DMS 273 (cell line): ENCODE measurements around the gene ZNF837.

Experiments used
- DNase-seq: peaks from one replicate; lab custom pipeline; 2025; ENCODE audit not compliant: unreplicated experiment; lab: John Stamatoyannopoulos, UW

Gene ZNF837

DNA sequence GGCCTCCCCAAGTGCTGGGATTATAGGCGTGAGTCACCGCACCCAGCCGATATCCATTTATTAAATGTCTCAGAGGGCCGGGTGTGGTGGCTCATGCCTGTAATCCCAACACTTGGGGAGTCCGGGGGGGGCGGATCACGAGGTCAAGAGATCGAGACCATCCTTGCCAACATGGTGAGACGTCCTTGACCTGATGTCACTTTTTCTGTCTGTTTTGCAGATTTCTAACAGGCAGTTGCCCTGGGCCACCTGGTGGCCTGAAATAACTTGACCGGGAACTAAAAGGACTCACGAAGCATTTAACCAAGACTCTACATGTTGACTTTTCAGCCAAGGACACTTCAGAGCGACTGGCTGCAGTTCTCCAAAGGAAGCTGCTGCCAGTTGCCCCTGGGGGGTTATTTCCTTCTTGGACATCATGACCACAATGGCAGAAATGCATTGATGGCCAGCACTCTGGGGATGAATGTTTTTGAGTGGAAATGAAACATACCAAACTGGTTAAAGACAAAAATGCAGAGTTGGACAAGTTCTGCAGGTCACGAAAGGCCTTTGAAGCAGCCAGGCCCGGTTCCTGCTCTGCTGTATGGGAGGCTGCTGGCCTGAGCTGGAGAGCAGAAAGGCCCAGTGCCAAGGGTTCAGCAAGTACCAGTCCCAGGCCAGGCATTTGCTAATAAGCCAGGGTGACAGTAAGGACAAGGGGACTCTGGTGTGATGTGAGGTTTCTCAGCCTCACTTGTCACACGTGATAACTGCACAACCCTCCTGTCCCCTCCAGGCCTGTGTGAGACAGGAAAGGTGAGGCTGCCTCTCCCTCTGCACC is 8.3 kb downstream of the ZNF837 start:
- no peak for DNase-seq

DNA sequence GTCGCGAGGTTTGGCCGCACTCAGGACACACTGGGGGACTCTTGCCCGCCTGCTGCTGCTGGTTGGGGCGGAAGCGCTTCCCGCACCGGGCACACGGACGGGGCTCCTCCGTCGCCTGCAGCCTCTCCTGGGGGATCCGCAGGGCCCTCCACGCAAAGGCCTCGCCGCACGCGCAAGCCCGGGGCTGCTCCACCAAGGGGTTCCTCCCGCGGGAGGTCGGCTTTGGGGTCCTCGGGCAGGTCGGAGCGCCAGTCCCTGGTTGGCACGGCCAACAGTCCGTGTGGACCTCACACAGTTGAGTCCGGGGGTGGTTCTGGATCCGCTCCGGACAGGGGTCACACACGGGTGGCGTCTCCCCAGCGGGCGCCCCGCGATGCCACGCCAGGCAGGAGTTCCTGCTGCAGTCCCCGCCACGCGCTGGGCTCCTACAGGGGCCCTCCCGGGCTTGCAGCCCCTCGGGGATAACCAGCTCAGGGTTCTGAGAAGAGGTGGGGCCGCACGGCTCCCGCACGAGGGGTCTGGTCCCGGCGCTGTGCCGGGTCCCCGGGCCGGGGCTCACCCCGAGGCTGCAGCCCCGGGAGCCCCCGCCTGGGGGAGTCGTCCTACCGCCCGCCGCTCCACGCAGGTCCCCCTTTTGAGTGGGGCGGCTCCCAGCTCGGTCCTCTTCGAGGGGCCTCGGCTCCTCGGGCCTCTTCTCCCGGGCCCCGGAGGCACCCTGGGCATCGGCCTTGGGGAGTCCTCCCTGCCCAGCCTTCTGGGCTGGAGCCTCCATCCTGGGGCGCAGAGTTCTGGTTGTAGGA is 12.1 kb downstream of the ZNF837 start:
- DNase-seq, result no peak

DNA sequence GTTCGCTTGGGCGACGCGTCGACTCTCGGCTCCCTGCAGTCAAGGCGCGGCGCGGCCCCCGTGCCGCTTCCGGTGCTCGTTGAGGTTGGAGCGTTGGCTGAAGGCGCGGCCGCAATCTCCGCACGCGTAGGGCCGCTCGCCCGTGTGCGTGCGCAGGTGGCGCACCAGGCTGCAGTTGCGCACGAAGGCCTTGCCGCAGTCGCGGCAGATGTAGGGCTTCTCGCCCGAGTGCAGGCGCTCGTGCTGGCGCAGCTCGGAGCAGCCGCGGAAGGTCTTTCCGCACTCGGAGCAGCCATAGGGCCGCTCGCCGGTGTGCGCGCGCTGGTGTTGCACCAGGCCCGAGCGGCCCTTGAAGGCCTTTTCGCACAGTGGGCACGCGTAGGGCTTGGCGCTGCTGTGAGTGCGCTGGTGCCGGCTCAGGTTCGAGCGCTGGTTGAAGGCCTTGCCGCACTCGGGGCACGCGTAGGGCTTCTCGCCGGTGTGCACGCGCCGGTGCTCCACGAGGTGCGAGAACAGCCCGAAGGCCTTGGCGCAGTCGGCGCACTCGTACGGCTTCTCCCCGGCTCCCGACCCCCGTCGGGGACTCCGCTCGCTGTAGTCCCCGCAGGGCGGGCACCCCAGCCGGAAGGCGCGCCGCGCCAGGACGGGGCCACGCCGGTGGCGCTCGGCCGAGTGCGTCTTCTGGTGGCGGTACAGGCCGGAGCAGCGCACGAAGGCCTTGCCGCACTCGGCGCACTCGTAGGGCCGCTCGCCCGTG is 13.0 kb downstream of the ZNF837 start:
- DNase-seq, result no peak

DNA sequence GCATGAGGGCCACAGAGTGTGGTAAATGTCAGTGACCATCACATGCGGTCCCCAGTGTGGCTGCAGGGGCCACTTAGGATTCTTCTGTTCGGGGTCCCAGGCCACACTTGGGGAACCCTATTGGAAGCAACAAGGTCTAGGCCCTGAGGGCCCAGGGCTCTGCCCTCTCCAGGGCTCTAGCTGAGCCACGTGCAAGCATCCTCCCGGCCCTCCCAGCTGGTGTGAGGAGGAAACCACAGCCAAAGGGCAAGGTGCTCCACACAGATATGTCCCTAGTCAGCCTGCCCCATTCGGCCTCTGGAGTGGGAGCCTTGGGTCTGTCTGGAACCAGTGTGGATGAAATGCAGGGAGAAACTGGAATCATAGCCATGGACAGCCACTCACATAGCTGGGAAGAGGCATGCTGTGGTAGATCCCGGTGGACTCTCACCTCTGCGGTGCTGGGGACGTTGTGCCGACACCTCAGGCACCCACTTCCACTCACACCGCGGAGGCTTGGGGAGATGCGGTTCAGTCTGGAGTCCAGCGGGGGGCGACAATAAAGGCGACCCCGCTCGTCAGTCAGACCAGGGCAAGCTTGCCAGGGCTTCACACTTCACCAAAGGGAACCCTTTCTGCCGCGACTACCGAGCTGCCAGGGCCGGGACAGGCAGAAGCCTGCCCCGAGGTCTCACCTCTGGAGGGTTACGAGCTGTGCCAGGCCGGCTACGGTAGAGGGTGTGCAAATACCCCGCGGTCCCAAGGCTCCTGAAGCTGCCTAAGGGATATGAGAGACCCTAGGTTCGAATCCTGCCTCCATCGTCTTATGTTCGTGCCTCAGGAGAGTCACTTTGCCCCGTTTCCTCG is 14.0 kb downstream of the ZNF837 start:
- no peak for DNase-seq

DNA sequence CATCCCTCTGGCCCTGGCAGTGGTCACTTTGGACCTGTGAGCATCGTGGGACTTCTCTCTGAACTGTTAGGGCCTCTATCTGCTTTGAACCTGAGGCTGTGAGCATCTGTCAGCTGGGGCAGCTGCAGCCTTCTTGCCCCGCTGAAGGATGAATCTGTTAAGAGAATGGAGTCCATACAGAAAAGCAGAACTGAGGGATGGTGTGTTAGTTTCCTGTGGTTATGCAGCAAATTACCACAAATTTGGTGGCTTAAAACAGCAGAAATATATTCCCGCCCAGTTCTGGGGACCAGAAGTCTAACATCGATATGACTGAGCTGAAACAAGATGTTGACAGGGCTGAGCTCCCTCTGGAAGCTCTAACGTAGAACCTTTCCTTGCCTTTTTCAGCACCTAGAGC is 16.7 kb downstream of the ZNF837 start:
- DNase-seq, result no peak

DNA sequence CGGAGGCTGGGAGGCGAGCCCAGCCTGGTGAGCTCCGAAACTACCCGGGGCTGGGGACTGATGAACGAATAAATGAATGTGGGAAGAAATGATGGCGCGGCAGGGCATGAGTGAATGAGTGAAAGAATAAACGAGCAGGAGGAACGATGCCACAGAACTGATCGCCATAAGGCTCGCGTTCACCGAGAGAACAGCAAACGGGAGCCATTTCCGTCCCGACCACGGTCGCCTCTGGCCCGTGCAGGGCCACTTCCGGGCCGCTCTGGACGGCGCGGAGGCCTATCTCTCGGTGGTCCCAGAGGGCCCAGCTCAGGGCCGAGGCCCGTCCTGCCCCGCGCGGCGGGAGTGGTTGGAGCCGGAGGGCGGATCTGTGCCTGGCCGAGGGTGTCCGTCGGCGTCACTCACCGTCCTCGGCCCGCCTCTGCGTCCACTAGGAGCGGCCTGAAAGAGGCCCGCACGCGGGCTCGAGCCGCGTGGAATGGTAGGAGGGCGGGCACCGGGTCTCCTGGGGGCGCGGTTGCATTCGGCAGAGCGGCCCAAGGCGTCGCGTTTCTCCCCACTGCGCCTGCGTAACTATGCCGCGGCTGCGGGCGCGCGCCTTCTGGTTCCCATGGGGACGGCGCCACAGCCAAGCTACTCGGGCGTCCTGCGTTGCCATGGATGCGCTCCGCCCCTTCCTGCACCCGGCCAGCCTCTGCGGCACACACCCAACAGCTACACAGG is 18.4 kb downstream of the ZNF837 start, which contains the start of gene ZNF497:
Gene ZNF497, minus strand, starts transcription at position 480 of the 723 bp plus-strand sequence. CDS start 5,116 bp downstream, outside the sequence.
- DNase-seq, result peak; percentile 98

DNA sequence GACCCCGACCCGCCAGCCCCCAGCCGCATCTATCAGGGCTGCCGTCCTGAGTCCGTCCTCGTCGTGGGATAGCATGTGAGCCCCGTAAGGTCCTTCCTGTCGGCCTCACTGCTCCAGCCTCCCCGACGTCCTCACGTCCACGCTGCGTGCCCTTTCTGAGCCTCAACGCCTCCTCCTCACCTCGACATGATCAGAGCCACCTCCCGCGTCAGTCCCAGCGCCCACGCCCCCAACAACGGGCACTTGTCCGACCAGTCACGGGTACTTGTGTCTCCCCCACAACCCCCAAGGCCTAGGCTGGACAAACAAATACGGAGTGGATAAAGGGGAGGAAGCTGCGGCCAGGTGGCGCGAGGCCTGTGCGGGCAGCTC is 18.9 kb downstream of the ZNF837 start:
- peak; percentile 83 for DNase-seq

DNA sequence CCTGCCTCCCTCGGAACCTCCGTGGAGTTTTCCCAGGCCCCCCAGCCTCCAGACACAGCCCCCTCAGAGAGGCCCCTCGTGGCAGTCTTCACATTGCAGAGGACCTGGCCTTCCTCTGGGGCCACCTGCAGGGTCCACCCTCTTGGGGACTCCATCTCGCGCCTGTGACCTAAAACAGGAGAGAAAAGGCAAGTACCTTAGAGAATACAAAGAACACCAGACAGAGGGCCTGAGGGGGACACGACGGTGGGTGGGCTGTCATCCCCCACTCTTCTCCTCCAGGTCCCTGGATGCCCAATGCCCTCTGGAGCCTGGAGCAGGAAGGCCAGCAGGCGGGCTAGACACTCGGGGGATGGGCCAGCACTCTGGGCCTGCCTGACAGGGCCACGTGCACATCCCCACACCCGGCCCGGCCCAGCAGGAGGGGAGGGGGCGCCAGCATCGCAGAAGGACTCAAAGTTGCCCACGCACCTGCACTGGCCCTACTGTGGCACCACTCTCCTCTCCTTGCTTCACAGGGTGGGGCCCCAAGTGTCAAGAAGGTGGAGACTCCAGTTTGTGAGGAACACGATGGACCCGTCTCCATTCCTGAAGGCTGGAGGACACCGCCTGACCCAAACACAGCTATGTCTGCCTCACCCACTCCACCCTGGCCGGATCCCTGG is 23.2 kb downstream of the ZNF837 start:
- DNase-seq, result no peak

DNA sequence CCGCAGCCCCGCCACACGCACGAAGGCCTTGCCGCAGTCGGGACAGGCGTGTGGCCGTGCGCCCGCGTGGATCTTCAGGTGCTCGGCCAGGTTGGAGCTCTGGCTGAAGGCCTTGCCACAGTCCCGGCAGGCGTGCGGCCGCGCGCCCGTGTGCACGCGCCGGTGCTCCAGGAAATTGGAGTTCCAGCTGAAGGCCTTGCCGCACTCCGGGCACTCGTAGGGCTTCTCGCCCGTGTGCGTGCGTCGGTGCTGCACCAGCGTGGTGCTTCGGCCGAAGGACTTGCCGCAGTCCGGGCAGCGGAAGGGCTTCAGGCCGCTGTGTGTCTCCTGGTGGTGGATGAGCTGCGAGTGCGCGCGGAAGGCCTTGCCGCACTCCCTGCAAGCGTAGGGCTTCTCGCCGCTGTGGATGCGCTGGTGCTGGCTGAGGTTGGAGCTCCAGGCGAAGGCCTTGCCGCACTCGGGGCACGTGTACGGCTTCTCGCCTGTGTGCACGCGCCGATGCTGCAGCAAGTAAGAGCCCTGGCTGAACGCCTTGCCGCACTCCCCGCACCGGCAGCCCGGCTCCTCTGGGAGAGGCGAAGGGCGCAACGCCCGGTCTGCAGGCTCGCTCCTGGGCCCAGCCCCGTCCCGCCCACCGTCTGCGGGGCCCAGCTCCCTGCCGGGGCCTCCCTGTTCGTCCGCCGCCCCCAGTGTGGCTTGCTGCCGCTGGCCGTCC is 23.9 kb downstream of the ZNF837 start:
- DNase-seq, result no peak

DNA sequence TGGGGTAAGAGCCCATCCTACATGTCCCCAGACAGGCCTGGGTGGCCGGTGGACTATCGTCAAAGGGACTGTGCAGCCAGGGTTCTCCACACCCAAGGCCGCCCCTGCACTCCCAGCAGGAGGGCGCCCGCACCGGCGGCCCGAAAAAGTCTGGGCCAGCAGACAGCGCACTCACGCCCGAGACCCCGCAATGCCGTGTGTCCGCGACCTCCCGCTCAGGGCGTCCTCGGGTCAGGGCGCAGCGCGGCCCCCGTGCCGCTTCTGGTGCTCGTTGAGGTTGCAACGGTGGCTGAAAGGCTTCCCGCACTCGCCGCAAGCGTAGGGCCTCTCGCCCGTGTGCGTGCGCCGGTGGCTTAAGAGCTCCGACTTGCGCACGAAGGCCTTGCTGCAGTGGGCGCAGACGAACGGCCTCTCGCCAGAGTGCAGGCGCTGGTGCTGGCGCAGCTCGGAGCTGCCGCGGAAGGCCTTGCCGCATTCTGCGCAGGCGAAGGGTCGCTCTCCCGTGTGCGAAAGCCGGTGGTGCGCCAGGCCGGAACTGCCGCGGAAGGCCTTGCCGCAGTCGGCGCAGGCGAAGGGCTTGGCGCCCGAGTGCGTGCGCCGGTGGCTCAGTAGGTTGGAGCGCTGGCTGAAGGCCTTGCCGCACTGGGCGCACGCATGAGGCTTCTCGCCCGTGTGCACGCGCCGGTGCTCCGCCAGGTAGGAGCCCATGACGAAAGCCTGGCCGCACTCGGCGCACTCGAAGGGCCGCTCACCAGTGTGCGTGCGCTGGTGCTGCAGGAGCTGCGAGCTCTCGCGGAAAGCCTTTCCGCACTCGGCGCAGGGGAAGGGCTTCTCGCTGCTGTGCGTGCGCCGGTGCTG is 24.7 kb downstream of the ZNF837 start:
- no peak for DNase-seq

DNA sequence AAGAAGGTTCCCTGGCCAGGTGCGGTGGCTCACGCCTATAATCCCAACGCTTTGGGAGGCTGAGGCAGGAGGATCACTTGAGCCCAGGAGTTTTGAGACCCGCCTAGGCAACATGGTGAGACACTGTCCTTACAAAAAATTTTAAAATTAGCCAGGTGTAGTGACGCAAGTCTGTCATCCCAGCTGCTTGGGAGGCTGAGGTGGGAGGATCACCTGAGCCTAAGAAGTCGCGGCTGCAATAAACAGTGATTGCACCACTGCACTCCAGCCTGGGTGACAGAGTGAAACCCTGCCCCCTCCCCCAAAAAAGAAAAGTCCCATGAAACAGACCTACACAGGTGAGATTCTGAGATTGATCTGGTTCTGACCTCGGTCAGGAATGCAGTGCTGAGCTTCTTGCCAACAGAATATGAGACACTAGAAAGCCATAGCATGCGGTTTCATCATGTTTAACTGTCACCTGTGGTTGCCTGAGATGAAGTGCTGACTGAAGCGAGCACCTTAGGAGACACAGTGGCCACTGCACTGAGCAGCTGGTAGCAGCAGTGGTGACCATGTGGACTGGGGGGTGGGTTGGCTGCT is 25.5 kb downstream of the ZNF837 start:
- no peak for DNase-seq

DNA sequence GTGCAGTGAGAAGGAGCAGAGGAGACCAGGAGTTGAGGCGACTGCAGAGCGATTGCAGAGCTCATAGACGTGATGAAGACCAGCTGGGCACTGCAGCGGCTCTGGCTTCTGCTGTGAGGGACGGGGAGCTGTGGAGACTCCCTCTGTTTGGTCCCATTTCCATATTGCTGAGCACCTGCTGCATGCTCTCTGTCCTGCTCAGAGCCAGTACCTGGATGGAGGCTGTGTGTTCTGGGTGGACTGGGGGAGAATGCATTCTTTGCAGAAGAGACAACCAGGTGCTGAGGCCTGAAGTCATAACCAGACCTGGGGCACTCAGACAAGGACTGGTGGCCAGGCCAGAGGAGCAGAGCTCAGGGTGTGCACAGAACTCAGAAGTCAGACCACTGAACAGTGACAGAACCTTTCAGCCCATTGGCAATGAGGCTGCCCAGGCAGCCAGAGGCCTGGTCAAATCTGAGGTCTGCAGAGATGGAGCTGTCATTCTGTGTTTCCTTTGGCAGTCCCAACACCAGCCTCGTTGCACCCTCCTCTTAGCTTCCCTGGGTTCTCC is 26.3 kb downstream of the ZNF837 start:
- DNase-seq, result no peak

DNA sequence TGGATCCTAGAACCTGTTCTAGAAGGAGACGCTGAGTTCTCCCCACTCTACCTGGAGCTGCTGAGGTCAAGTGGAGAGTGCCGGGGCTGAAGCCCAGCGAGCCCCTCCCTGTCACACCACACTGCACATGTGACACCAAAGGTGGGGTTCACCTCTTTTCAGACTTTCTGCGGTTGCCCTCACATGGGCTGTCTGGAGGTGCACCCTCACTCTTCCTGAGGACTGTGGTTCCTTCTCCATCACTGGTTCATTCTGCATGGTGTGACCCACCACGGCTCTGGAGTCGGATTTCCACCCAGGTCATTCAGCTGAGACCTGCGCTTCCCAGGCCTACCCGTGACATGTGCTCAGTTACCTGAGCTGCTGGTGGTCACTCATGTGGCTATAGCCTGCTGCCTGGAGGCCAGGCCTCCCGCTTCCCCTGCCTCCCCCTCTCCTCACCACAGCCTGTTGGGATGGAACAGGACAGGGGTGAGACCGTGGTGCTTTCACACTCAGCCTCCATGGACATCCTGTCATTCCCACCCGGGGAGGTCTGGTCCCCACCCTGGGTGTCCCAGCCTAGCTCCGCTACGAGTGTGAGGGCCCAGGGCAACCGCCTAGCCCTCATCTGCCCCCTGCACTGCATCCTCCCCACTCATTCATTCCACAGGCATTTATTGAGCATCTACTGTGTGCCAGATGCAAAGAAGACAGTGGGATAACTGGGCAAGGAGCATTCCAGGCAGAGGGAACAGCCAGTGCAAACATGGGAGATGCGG is 26.9 kb downstream of the ZNF837 start:
- DNase-seq, result no peak

DNA sequence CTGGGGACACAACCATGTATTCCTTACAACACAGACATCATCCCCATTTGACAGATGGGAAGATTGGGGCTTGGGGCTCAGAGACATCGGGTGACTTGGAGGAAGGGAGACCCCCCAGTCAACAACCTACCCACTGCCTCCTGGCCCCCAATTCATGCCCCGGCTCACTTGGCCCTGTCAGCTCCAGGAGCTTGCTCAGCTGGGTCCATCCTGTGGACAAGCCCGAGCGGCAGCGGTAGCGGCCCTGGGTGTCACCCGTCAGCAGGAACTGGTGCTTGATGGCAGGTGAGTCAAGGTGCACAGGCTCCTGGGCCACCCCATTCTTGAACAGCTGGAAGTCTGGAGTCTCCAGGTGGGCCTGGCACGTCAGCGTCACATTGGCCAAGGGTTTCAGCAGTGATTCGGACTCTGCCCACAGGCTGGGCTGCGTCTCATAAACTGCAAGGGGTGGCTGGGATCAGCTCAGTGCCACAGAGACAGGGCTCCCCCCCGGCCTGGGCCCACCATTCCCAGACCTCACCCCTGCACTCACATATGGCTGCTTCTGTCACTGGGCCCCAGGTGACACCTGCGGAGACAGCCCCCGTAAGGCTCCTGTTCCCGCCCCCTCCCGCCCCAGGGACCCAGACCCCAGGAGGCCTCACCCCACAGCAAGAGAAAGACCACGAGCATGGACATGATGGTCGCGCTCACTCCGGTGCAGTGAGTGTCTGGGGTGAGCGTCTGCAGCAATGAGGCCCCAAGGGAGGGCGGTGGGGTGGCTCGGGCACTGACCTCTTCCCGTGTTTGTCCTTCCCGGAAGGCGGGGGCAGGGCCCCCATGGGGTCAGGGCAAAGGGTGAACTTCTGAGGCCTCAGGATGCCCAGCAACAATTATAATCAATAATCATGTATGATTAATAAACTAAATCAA is 27.8 kb downstream of the ZNF837 start, which contains the start of gene A1BG:
Gene A1BG, minus strand, starts transcription at position 733 of the 912 bp plus-strand sequence. Its CDS starts 55 bp downstream, at position 678.
- DNase-seq, result no peak
